Amygdala (tissue), 56 donors: ENCODE results near the gene PDE1C.

Experiments
- DNase-seq, 56 donors: peaks; one replicate each; lab custom pipeline; 2025; lab: John Stamatoyannopoulos, UW

Gene PDE1C

GRCh38 chr7:31954500-31954899 is 115.7 kb downstream of the PDE1C start:
- DNase-seq = no peak

GRCh38 chr7:31953432-31953831 is 116.8 kb downstream of the PDE1C start:
- no peak for DNase-seq

GRCh38 chr7:31950091-31950755 is 120.0 kb downstream of the PDE1C start:
- DNase-seq = no peak

GRCh38 chr7:31948029-31948428 is 122.2 kb downstream of the PDE1C start:
- no peak for DNase-seq

- DNase-seq = no peak
Measured at GRCh38 chr7:31940167-31940566, 130.0 kb downstream of the PDE1C start.

GRCh38 chr7:31939076-31939475 is 131.1 kb downstream of the PDE1C start:
- no peak for DNase-seq

- DNase-seq = no peak
Measured at GRCh38 chr7:31938650-31939049, 131.6 kb downstream of the PDE1C start.

- DNase-seq = no peak
Measured at GRCh38 chr7:31937982-31938381, 132.2 kb downstream of the PDE1C start.

GRCh38 chr7:31935124-31936054 is 134.8 kb downstream of the PDE1C start:
- no peak for DNase-seq

- no peak for DNase-seq
Measured at GRCh38 chr7:31934551-31934950, 135.7 kb downstream of the PDE1C start.

- DNase-seq = no peak
Measured at GRCh38 chr7:31933481-31933880, 136.7 kb downstream of the PDE1C start.

- no peak for DNase-seq
Measured at GRCh38 chr7:31926991-31927584, 143.1 kb downstream of the PDE1C start.

- no peak for DNase-seq
Measured at GRCh38 chr7:31925753-31926454, 144.3 kb downstream of the PDE1C start.

- no peak for DNase-seq
Measured at GRCh38 chr7:31924251-31924650, 146.0 kb downstream of the PDE1C start.

GRCh38 chr7:31922848-31923247 is 147.4 kb downstream of the PDE1C start:
- DNase-seq = no peak

GRCh38 chr7:31921047-31921446 is 149.2 kb downstream of the PDE1C start:
- DNase-seq = no peak

GRCh38 chr7:31919678-31920369 is 150.4 kb downstream of the PDE1C start:
- no peak for DNase-seq

- no peak for DNase-seq
Measured at GRCh38 chr7:31918706-31919393, 151.4 kb downstream of the PDE1C start.

GRCh38 chr7:31917256-31917655 is 153.0 kb downstream of the PDE1C start:
- no peak for DNase-seq

- DNase-seq = no peak
Measured at GRCh38 chr7:31910191-31910590, 160.0 kb downstream of the PDE1C start.
